WI38 (cell line): ENCODE measurements around the gene DAAM2.

Experiments used
- H3K4me3 ChIP-seq: 2 replicates; pipeline ENCODE4 v1.5.1; 2011; ENCODE audit warnings: low read depth, mild to moderate bottlenecking, control low read depth, low read length
- CTCF ChIP-seq: IDR thresholded peaks from 2 replicates; pipeline ENCODE4 v1.5.1; 2012; ENCODE audit warnings: low read depth, mild to moderate bottlenecking, control low read depth, low read length

DAAM2 gene

GRCh38 chr6:39938773-39939654 is 146.8 kb downstream of the DAAM2 start:
- no peak for TF ChIP-seq CTCF
- no peak overlapping the region for H3K4me3 ChIP-seq

- no peak for TF ChIP-seq CTCF
- H3K4me3 ChIP-seq: no peak overlapping the region
Observed at GRCh38 chr6:39941138-39941537, 149.0 kb downstream of the DAAM2 start.

GRCh38 chr6:39941820-39942219 is 149.6 kb downstream of the DAAM2 start:
- H3K4me3 ChIP-seq: no peak overlapping the region
- TF ChIP-seq CTCF: no peak

- TF ChIP-seq CTCF: no peak
- no peak overlapping the region for H3K4me3 ChIP-seq
Observed at GRCh38 chr6:39942903-39943580, 150.9 kb downstream of the DAAM2 start.

- TF ChIP-seq CTCF: no peak
- H3K4me3 ChIP-seq: no peak overlapping the region
Observed at GRCh38 chr6:39945626-39946025, 153.4 kb downstream of the DAAM2 start.

- no peak for TF ChIP-seq CTCF
- H3K4me3 ChIP-seq: no peak overlapping the region
Observed at GRCh38 chr6:39947611-39948068, 155.5 kb downstream of the DAAM2 start.

GRCh38 chr6:39948199-39948791 is 156.1 kb downstream of the DAAM2 start:
- H3K4me3 ChIP-seq: no peak overlapping the region
- no peak for TF ChIP-seq CTCF
